H1 (cell line): Measurements from ENCODE around the gene IP6K1. TPM values are rescaled to one million over a fixed set of nuclear protein-coding genes. Genes with fewer than 3 reads are reported as not detected.

Experiments used
- CTCF ChIA-PET: fragments of 300-600 bp; sonication (Branson Sonifier 250); formaldehyde crosslinking; loops from one replicate; lab custom pipeline; 2021; ENCODE audit not compliant: partially characterized antibody; lab: Charles Lee
- POLR2A ChIA-PET: fragments of 300-600 bp; sonication (Branson Sonifier 250); formaldehyde crosslinking; loops from one replicate; lab custom pipeline; 2021; ENCODE audit warnings: inconsistent platforms; ENCODE audit not compliant: partially characterized antibody; lab: Charles Lee
- DNase-seq, 2 experiments: peaks; one replicate each; pipeline versions ENCODE4 v3.0.0 to v3.0.0-alpha.2; 2010 to 2022; ENCODE audit warnings: low spot score in 2 of 2, low read depth in 1 of 2, mixed read lengths in 1 of 2
- FAIRE-seq: peaks from 2 replicates; lab custom pipeline; 2011; peaks lifted over from hg19 to GRCh38; lab: Jason Lieb, UNC
- H2AFZ ChIP-seq: 2 replicates; pipeline ENCODE4 v1.8.1; 2012; ENCODE audit warnings: low read length, inconsistent platforms
- H2AK5ac ChIP-seq: 2 replicates; pipeline ENCODE4 v1.6.1; 2013; ENCODE audit warnings: low read depth, low read length
- H2BK120ac ChIP-seq: replicated peaks from 2 replicates; pipeline ENCODE3; 2013; ENCODE audit warnings: low read depth, low read length, inconsistent platforms
- H2BK12ac ChIP-seq: 2 replicates; pipeline ENCODE4 v1.6.1; 2013; ENCODE audit warnings: low read depth, low read length
- H2BK15ac ChIP-seq: 2 replicates; pipeline ENCODE4 v1.6.1; 2013; ENCODE audit warnings: low read length
- H2BK20ac ChIP-seq: 2 replicates; pipeline ENCODE4 v1.6.1; 2013; ENCODE audit warnings: low read length
- H2BK5ac ChIP-seq: 2 replicates; pipeline ENCODE4 v1.6.1; 2013; ENCODE audit warnings: low read depth, low read length
- H3K14ac ChIP-seq: 2 replicates; pipeline ENCODE4 v1.6.1; 2013; ENCODE audit warnings: inconsistent platforms; ENCODE audit not compliant: insufficient read length
- H3K18ac ChIP-seq: 2 replicates; pipeline ENCODE4 v1.6.1; 2013; ENCODE audit warnings: low read length; ENCODE audit errors: extremely low read depth
- H3K23ac ChIP-seq: 2 replicates; pipeline ENCODE4 v1.6.1; 2013; ENCODE audit warnings: inconsistent platforms; ENCODE audit not compliant: insufficient read length
- H3K23me2 ChIP-seq: 2 replicates; pipeline ENCODE4 v1.6.1; 2013; ENCODE audit warnings: low read depth, low read length
- H3K27ac ChIP-seq: 2 replicates; pipeline ENCODE4 v1.6.1; 2011; ENCODE audit warnings: low read depth, low read length, inconsistent platforms
- H3K27me3 ChIP-seq, 4 experiments: replicated peaks in 1 of 4; 1 replicate in 1 of 4; 2 replicates in 3 of 4; pipeline versions ENCODE4 v1.6.1 to v1.8.1; 2011 to 2013; ENCODE audit warnings: low read length in 3 of 4, mild to moderate bottlenecking in 3 of 4, inconsistent platforms in 2 of 4, mixed read lengths in 2 of 4, moderate library complexity in 1 of 4; ENCODE audit not compliant: control insufficient read depth in 3 of 4, insufficient read depth in 3 of 4; ENCODE audit errors: extremely low read depth in 1 of 4
- H3K36me3 ChIP-seq, 4 experiments: 2 replicates each; pipeline versions ENCODE4 v1.6.1 to v1.8.1; 2011 to 2013; ENCODE audit warnings: mild to moderate bottlenecking in 4 of 4, low read length in 3 of 4, moderate library complexity in 2 of 4, control low read depth in 1 of 4, inconsistent platforms in 1 of 4; ENCODE audit not compliant: insufficient read depth in 4 of 4, control insufficient read depth in 2 of 4
- H3K4ac ChIP-seq: replicated peaks from 2 replicates; pipeline ENCODE3; 2013; ENCODE audit warnings: low read length, low read depth, mixed read lengths, inconsistent platforms; ENCODE audit not compliant: insufficient read length
- H3K4me1 ChIP-seq, 4 experiments: replicated peaks in 1 of 4; 1 replicate in 1 of 4; 2 replicates in 3 of 4; pipeline versions ENCODE4 v1.6.1 to v1.8.1; 2011 to 2013; ENCODE audit warnings: low read length in 3 of 4, inconsistent platforms in 2 of 4, mixed read lengths in 1 of 4; ENCODE audit not compliant: insufficient read depth in 4 of 4, control insufficient read depth in 3 of 4
- H3K4me2 ChIP-seq, 2 experiments: 2 replicates each; pipeline versions ENCODE4 v1.6.1 to v1.8.1; 2011 to 2013; ENCODE audit warnings: low read depth in 2 of 2, low read length in 2 of 2, control low read depth in 1 of 2, inconsistent platforms in 1 of 2, mild to moderate bottlenecking in 1 of 2; ENCODE audit not compliant: insufficient read depth in 1 of 2
- H3K4me3 ChIP-seq, 4 experiments: fragments of 200-600, 300-600 bp in 1 of 4; sonication (generic), shearing (Covaris generic), sonication (Bioruptor Twin) in 1 of 4; 2 replicates each; pipeline versions ENCODE4 v1.5.1 to v1.8.1; 2011 to 2016; ENCODE audit warnings: low read length in 4 of 4, low read depth in 3 of 4, control low read depth in 2 of 4, inconsistent platforms in 2 of 4, mild to moderate bottlenecking in 2 of 4, mixed read lengths in 1 of 4, moderate library complexity in 1 of 4; ENCODE audit not compliant: insufficient read depth in 2 of 4; ENCODE audit errors: extremely low read depth in 1 of 4
- H3K56ac ChIP-seq: replicated peaks from 2 replicates; pipeline ENCODE3; 2013; ENCODE audit warnings: low read depth, mild to moderate bottlenecking, mixed read lengths, low read length, inconsistent platforms; ENCODE audit not compliant: insufficient read length
- H3K79me1 ChIP-seq: 2 replicates; pipeline ENCODE4 v1.6.1; 2013; ENCODE audit warnings: low read depth, low read length, control low read depth
- H3K79me2 ChIP-seq, 2 experiments: 2 replicates each; pipeline versions ENCODE4 v1.6.1 to v1.8.1; 2012 to 2013; ENCODE audit warnings: low read length in 2 of 2, mild to moderate bottlenecking in 2 of 2, inconsistent platforms in 1 of 2; ENCODE audit not compliant: insufficient read depth in 2 of 2, control insufficient read depth in 1 of 2
- H3K9ac ChIP-seq, 4 experiments: replicated peaks in 1 of 4; 1 replicate in 1 of 4; 2 replicates in 3 of 4; pipeline versions ENCODE4 v1.6.1 to v1.8.1; 2011 to 2013; ENCODE audit warnings: low read depth in 3 of 4, low read length in 3 of 4, control low read depth in 2 of 4, mild to moderate bottlenecking in 2 of 4, moderate library complexity in 2 of 4, inconsistent platforms in 1 of 4; ENCODE audit errors: extremely low read depth in 1 of 4
- H3K9me3 ChIP-seq, 2 experiments: 2 replicates each; pipeline versions ENCODE4 v1.6.1 to v1.8.1; 2012 to 2013; ENCODE audit warnings: mild to moderate bottlenecking in 2 of 2, moderate library complexity in 2 of 2, control low read depth in 1 of 2, inconsistent platforms in 1 of 2, low read depth in 1 of 2, low read length in 1 of 2, mixed read lengths in 1 of 2; ENCODE audit not compliant: insufficient read depth in 2 of 2
- H4K20me1 ChIP-seq, 2 experiments: replicated peaks in 1 of 2; 2 replicates each; pipeline versions ENCODE3 to v1.8.1; 2011 to 2013; ENCODE audit warnings: inconsistent platforms in 2 of 2, low read length in 2 of 2, mild to moderate bottlenecking in 1 of 2; ENCODE audit not compliant: insufficient read depth in 2 of 2, control insufficient read depth in 1 of 2
- H4K5ac ChIP-seq: 2 replicates; pipeline ENCODE4 v1.6.1; 2013; ENCODE audit warnings: low read length, low read depth, mixed read lengths, inconsistent platforms; ENCODE audit not compliant: insufficient read length
- H4K8ac ChIP-seq: 2 replicates; pipeline ENCODE4 v1.8.0; 2013; ENCODE audit warnings: mild to moderate bottlenecking, moderate library complexity, low read length, inconsistent platforms; ENCODE audit not compliant: insufficient read depth; ENCODE audit errors: extremely low read depth
- H4K91ac ChIP-seq: replicated peaks from 2 replicates; pipeline ENCODE3; 2013; ENCODE audit warnings: low read length, mixed read lengths, inconsistent platforms; ENCODE audit not compliant: insufficient read length
- SUZ12 ChIP-seq: fragments of 200-600 bp; sonication (generic); IDR thresholded peaks from 2 replicates; pipeline ENCODE4 v1.6.1; 2012; ENCODE audit warnings: mild to moderate bottlenecking, inconsistent platforms, low read length, moderate library complexity, mixed read lengths
- TCF12 ChIP-seq: IDR thresholded peaks from 2 replicates; pipeline ENCODE4 v1.6.1; 2011; ENCODE audit warnings: low read depth, mild to moderate bottlenecking, low read length
- WGBS, 2 experiments: shearing (Covaris generic) in 1 of 2; methylation state at CpG; one replicate each; pipeline versions ENCODE4 v1.1.6 to v1.1.7; 2013 to 2015; ENCODE audit warnings: low lambda C conversion rate in 2 of 2, mixed read lengths in 2 of 2, inconsistent platforms in 1 of 2, low coverage in 1 of 2, missing lambda C conversion rate in 1 of 2; ENCODE audit not compliant: insufficient replicate concordance in 2 of 2, insufficient coverage in 1 of 2, insufficient read length in 1 of 2; ENCODE audit errors: extremely low coverage in 1 of 2, missing lambda C conversion rate in 1 of 2; 5-methylcytosine and 5-hydroxymethylcytosine counted together
- polyA plus RNA-seq, 7 experiments: library from polyadenylated mRNA; depleted of rRNA in 3 of 7; stranded (reverse) in 5 of 7; unstranded in 2 of 7; fragments of >200 nt in 5 of 7; fragments of 200-250 nt in 2 of 7; gene quantifications; 1 replicate in 5 of 7; 2 replicates in 1 of 7; 4 replicates in 1 of 7; pipeline versions ENCODE4 v1.2.1 to v1.2.3, GENCODE V29; 2011 to 2013; ENCODE audit warnings: missing spikeins in 2 of 7, mixed read lengths in 2 of 7
- total RNA-seq: library from RNA; stranded (reverse); fragmentation: NEBNext Ultra II Directional; extraction: Animal tissue kit (Norgen Biotek cat#: 25700); gene quantifications from 2 replicates; pipeline ENCODE4 v1.2.1, GENCODE V29; 2021

IP6K1 gene
- total and polyA plus RNA-seq, 2 of the 8 experiments (the other 6 are each of a cell fraction or from before 2014, with no cell fraction given), result 31.5 to 35.2 TPM

DNA sequence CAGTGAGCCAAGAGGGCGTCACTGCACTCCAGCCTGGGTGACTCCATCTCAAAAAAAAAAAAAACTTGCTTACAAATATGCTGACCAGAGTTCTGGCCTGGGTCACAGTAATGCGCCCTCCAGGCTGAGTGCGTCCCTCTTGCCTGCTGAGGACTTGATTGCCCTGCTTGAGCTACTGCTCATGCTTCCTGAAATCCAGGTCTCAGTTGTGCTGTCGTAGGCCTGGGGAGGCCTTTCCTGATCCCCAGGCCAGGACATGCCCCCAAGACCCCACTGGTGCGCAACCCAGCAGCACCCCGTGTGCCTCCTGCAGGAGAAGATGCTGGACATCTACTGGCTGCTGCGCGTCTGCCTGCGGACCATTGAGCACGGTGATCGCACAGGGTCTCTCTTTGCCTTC lies 74.2 kb downstream of the IP6K1 start:
- Histone ChIP-seq H3K14ac (no peak overlapping the region), H2BK5ac (no peak overlapping the region), H4K8ac (no peak overlapping the region), H4K91ac (no peak overlapping the region), H3K79me1 (no peaks in the 10 kb centered on the region), H3K18ac (no peak overlapping the region), H3K4me1 (peaks cover 0 to 3% (median 0%) of the 10 kb centered on the region in 4 experiments; a peak in 1 of 7 replicates), H2BK12ac (no peak overlapping the region), H3K23me2 (no peaks in the 10 kb centered on the region; the same call in 1 of the 2 replicates), H4K5ac (no peak overlapping the region), H3K4ac (no peak overlapping the region), H2BK120ac (no peak overlapping the region), H3K36me3 (no peaks in the 10 kb centered on the region; a peak in 1 of 8 replicates), H4K20me1 (peaks cover 0 to 4% of the 10 kb centered on the region in 2 experiments), H2BK15ac (no peak overlapping the region), H3K23ac (no peak overlapping the region), H2BK20ac (no peak overlapping the region), H3K27me3 (no peaks in the 10 kb centered on the region), H3K56ac (no peak overlapping the region), H3K27ac (no peak overlapping the region), H2AFZ (no peak overlapping the region), H3K79me2 (no peaks in the 10 kb centered on the region), H2AK5ac (no peak overlapping the region), H3K9ac (no peak overlapping the region), H3K4me3 (no peak overlapping the region), H3K9me3 (no peaks in the 10 kb centered on the region), H3K4me2 (no peak overlapping the region)
- no peak for TF ChIP-seq SUZ12
- TF ChIP-seq TCF12, result no peak
- no peak for FAIRE-seq
- ChIA-PET POLR2A (interaction anchor here (0.6 to 3.8 kb wide), 7 partner anchors 9 to 219 kb away, joined by 3 to 41 read pairs (median 6); partner anchors contain the start of genes AMIGO3 and GMPPB), CTCF (interaction anchor here (0.6 to 3.7 kb wide), 8 partner anchors 8 to 159 kb away, joined by 3 to 55 read pairs (median 4); no protein-coding TSS in a partner anchor)
- no peak for DNase-seq
- 91% methylated on average over 11 of the region's 11 CpGs; no CpG with 5 or more reads in 1 of the 2 experiments for WGBS, 2 experiments
